Left colon (tissue), 2 donors: ENCODE results near the gene PRM1. TPM values are rescaled to one million over a fixed set of nuclear protein-coding genes. Genes with fewer than 3 reads are reported as not detected.
A peak's percentile ranks its signal among the peaks of the same experiment; 100 is the strongest.

Experiments used
- ATAC-seq: fragments of 200-7000 bp; cut with Tn5 transposase; one replicate; pipeline ENCODE4 v1.9.1; 2020; ENCODE audit warnings: mild to moderate bottlenecking, moderate library complexity
- DNase-seq, 2 donors: peaks; one replicate each; pipeline ENCODE4 v3.0.0-alpha.2; 2020
- intact Hi-C, 2 donors: fragments of 100-400 bp; cut with DNase I in 1 of 2; cut with micrococcal nuclease in 1 of 2; formaldehyde crosslinking; loops; one replicate each; pipeline versions ENCODE4 v1.11.2 to v1.14.0; 2022; cut with DNase I, micrococcal nuclease
- total RNA-seq, 2 donors: library from RNA; stranded (reverse); fragmentation: NEBNext Ultra II Directional; extraction: Animal tissue kit (Norgen Biotek cat#: 25700); gene quantifications; one replicate each; pipeline ENCODE4 v1.2.1, GENCODE V29; 2021
- donor health status: DM: no; HTN: no; CAD: no.
- donor health status: DM: yes; HTN: yes; CAD: no.

Gene PRM1
- total RNA-seq, 2 donors from 2014 or later: not detected

DNA sequence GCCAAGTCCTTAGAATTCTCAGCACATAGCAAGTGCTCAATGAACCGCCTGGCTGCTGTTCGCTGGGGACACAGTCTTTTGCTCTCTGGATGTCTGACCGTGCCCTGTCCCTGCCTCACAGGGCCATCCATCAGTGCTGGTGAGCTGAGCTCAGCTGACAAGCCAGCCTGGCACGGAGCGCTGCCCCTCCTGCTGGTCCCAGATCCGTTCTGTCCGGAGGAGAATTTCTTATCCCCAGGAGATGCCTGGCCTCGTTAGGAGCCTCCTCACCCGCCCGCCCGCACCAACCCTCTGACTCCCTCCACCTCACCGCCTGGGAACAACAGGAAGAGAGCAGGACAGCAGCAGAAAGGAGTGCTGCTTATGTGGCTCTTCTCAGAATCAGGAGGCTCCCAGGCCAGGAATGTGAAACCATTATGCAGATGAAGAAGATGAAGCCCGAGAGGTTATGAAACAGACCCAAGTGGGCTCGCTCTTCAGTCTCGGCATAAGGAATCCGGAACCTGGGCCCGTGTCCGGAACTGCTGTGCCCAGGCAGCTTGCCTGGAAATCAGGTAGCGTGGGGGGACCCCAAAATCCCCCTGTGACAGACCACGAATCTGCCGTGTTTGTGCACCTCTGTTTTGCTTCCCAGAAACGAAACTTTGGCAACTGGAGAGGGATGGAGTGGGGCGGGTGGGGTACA lies 35.3 kb upstream of the PRM1 start:
- intact Hi-C loops: no loop called here
- no peak for DNase-seq
- no peak for ATAC-seq

DNA sequence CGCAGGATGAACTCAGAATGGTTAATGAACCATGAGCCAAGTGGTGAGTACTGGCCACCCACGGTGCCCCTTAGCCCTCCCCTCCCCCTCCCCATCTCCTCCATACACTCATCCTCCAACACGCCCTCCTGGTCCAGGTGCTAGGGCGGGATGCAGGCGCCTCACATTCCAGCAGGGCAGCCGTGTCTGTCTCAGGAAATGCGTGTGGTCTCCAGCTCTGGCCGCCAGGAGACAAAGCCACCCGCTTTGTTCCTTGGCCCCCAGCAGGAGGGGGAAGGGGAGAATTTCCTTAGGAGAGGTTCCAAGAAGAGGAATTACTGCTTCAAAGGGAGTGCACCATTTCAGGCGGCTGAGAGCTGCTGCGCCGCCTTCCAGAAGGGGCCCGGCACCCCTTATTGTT lies 34.4 kb upstream of the PRM1 start:
- no peak for ATAC-seq

DNA sequence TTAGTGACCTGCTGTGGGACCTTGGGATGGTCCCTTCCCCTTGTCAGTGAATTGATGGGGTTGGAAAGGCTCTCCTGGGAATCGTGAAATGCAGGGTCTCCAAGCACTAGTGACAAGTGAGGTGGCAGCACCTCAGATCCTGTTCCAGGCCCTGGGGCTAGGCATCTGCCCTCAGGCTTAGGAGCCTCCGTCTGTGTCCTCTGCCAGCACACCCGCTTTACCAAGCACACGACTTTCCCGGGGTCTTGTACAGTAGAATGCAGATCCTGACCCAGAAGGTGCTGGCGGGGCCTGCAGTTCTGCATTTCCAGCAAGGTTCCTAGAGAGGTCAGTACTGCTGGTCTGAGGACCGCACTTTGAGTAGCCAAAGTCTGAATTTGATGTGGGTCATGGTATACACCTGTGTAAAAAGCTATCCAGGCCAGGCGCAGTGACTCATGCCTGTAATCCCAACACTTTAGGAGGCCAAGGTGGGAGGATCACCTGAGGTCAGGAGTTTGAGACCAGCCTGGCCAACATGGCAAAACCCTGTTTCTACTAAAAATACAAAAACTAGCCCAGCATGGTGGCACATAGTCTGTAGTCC lies 33.3 kb upstream of the PRM1 start:
- no peak for ATAC-seq
- DNase-seq: no peak
- intact Hi-C loops: no loop called here

More for the DNA sequence above, 34.4 kb upstream of the PRM1 start:
- no peak for DNase-seq
- intact Hi-C loops: no loop called here

DNA sequence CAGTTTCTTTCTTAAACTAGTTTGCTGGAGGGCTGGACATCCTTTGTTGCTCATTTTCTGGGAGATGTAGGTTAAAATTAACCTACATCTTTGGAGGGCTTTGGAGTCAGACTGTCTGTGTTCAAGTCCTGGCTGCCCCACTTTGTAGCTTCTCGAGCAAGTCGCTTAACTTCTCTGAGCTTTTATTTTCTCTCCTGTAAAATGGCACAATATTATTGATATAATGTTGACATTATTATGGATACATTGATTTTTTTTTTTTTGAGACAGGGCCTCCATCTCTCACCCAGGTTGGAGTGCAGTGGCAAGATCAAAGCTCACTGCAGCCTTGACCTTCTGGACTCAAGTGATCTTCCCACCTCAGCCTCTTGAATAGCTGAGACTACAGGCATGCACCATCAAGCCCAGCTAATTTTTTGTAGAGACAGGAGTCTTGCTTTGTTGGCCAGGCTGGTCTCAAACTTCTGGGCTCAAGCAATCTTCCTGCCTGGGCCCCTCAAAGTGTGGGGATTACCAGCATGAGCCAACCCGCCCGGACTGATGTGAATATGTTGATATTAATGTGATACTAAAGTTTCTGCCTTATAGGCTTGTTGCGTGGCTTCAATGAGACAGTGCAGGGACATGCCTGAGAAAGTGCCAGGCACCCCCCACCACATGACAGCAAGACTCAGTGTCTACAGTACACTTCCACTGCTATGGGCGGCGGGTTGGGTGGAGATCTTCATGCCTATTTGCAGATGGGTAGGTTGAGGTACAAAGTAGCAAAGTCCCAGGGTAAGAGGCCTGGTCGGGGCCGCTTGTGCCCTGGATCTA lies 32.6 kb upstream of the PRM1 start:
- ATAC-seq: no peak
- DNase-seq: no peak
- intact Hi-C loops: no loop called here

DNA sequence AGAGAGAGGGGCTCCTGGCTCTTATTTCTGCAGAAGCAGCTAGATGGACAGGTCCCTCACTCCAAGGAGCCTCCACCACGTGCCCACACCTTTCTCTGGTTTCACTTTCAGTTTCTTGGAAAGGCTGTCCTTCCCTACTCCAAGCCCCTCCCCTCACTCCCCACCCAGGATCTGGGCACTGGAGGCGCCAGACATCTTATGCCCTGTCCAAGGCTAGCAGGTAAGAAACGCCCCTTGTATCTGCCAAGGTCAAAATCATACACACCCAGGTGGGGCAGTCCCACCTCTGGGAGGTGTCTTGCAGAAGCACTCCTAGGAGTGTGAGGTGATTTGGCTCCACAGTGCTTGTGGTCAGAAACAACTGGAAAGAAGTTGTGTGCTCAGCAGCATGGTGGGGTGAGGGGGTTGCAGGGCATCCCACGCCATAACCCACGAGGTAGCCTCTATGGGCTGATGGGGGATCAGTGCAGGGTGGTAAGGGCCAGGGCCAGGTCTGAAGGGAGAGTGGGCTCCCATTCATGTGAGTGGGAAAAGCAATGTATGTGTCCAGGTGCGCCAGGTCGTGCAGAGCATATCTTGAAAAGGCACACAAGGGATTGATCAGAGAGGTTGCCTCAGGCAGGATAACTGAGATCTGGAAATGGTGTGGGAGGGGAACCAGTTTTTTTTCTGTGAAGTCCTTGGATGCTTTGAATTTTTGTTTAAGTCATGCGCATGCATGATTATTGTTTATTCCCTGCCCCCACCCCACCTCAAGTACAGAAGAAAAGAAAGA lies 31.8 kb upstream of the PRM1 start:
- intact Hi-C loops: no loop called here
- ATAC-seq: peak; percentile 90
- DNase-seq: peak; percentile 66 to 68

DNA sequence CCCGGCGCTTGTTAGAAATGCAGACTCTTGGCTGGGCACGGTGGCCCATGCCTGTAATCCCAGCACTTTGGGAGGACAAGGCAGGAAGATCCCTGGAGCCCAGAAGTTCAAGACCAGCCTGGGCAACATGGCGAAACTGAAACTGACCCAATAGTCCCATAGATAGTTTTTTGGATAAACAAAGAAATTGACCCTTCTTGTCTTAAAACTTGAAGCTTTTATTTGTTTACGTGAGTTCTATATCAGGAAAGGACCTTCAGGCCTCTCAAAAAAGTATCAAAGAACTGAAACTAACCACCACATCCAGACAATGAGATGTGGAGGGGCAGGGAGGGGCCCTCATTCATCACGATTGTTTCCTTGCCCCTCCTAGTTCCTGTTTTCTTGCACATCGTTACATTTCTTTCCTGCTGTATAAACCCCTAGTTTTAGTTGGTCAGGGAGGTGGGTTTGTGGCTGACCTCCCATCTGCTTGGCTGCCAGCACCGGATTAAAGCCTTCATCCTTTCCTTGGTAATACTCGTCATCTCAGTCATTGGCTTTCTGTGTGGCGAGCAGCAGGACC lies 29.9 kb upstream of the PRM1 start:
- intact Hi-C loops: no loop called here
- ATAC-seq (no peak), DNase-seq (no peak)

DNA sequence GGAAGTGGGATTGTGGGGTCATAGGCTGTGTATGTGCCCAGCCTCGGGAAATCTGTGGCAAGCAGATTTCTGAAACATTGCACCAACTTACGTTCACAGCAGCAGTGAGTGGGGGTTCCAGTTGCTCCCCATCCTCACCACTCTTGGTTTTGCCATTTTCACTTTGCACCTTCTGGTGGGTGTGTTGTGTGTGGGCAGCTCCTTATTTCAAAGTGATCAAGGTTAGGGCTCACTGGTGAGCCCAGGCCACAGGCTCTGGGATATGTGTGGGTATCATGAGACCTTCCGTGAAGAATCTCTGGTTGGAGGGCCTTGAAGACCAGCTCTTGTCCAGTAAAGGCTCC lies 29.5 kb upstream of the PRM1 start:
- intact Hi-C loops: no loop called here
- DNase-seq (no peak), ATAC-seq (no peak)

DNA sequence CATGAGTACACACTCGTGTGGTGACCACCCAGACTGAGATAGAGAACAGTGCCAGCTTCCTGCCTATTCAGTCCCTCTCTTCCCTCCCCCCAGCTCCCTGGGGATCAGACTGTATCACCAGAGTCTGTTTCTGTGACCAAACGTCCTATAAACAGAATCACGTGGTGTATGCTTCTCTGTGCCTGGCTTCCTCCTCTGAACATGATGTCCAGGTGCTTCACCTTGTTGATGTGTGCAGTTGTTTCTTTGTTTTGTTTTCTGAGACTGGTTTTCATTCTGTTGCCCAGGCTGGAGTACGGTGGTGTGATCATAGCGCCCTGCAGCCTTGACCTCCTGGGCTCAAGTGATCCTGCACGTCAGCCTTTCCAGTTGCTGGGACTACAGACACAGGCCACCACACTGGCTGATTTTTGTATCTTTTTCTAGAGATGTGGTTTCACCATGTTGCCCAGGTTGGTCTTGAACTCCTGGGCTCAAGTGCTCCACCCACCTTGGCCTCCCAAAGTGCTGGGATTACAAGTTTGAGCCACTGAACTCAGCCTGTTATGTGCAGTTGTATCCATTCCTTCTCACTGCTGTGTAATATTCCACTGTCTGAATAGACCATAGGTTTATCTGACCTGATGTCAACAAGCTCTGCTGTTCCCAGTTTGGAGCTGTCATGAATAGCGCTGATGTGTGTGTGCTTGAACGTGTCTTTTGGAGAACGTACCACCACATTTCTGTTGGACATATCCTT lies 28.9 kb upstream of the PRM1 start:
- no peak for ATAC-seq
- peak in 1 of 2 donors; percentile 43 for DNase-seq
- intact Hi-C loops: no loop called here

DNA sequence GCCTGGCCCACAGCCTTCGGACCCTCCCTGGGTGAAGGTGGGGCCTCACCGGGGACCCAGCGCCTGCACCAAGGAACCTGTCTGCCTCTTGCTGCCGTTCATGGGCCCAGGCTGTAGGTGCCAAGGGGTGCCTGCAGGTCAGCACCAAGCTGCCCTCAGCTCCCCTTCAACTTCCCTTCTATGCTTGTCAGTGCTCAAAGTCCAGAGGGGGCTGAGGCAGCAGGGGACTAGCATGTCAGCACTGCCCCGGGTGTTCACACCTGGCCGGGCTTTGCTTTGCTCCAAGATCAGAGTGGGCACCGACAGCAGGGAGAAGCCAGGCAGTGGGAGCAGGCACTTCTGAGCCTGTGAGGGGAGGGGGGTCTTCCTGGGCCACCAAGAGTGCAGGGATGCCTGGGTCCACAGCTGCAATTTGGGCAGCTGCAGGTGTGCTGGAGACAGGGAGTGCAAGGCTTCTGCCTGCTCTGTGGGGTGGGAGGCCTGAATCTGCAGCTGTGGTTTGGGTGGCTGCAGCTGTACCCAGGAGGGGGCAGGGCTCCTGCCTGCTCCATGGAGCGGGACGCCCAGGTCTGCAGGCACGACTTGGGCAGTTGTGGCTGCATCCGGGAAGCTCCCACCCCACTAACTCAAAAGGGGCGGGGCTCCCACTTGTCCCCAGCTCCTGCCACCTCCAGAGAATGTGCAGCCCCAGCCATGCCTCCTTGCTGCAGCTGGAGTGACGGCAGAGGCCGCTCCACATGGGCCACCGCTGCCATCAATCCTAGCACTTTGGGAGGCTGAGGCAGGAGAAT lies 27.6 kb upstream of the PRM1 start:
- DNase-seq (no peak), ATAC-seq (no peak)
- intact Hi-C loops: no loop called here

DNA sequence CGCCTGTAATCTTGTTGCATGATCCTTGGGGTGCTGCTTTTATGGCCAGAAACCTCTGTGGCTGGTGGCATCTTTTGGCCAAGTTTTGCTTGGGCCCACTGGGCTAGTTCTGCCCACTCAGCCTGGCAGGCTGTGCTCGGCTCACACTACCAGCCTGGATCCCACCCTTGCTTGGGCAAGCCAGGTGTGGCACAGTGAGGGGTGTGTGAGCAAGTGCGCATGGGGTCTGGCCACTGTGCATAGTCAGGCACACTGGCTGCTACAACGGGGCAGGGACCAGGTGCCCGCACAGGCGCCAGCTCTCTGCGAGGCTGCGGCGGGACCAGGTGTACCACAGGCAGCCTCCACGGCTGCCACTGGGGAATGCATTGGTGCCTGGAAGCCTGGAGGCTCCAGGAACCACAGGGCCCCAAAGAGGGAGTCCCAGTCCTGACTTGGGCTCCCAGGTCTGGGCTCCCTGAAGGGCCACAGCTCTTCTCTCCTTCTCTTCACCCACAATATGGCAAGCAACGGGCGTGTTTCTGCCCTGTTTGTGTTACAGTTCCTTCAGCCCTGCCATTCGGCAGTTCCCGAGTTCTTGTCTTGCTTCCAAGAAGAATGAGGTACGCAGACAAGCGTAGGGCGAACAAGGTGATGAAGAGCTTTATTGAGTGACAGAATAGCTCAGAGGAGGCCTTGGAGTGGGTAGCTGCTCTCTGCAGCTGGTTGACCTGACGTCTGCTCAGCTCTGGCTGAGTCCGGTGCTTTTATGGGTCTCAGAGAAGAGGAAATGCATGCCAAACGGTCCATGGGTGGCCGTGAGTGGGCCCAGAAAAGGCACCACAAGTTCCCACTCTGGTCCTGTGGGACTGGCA lies 26.7 kb upstream of the PRM1 start:
- intact Hi-C loops: no loop called here
- ATAC-seq (no peak), DNase-seq (no peak)

DNA sequence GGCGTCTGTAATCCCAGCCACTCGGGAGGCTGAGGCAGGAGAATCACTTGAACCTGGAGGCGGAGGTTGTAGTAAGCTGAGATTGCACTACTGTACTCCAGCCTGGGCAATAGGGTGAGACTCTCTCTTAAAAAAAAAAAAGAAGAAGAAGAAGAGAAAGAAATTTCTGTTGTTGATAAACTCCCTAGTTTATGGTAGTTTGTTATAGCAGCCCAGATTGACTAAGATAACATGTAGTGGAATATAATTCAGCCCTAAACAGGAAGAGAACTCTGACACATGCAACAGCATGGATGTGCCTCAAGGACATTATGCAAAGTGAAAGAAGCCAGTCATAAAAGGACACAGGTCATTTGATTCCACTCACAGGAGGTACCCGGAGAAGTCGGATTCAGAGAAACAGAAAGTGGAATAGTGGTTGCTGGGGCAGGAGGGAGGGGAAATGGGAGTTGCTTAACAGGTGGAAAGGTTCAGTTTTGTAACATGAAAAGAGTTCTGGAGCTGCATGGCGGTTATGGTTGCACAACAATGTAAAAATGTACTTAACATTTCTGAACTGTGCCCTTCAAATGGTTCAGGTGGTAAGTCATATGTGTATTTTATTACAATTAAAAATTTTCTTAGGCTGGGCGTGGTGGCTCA lies 26.0 kb upstream of the PRM1 start:
- intact Hi-C loops: no loop called here
- ATAC-seq (peak; percentile 84), DNase-seq (no peak)

DNA sequence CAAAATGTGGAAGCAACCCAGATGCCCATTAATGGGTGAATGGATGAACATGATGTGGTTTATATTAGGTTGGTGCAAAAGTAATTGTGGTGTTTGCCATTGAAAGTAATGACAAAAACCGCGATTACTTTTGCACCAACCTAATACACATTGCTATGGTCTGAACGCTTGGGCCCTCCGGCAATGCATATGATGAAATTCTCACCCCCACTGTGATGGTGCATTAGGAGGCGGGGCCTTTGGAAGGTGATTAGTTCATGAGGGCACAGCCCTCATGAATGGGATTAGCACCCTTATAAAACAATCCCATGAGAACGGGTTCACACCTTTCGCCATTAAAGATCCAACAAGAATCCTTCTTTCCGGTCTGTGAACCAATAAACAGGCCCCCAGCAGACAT lies 25.3 kb upstream of the PRM1 start:
- ATAC-seq (no peak), DNase-seq (no peak)
- intact Hi-C loops: no loop called here

DNA sequence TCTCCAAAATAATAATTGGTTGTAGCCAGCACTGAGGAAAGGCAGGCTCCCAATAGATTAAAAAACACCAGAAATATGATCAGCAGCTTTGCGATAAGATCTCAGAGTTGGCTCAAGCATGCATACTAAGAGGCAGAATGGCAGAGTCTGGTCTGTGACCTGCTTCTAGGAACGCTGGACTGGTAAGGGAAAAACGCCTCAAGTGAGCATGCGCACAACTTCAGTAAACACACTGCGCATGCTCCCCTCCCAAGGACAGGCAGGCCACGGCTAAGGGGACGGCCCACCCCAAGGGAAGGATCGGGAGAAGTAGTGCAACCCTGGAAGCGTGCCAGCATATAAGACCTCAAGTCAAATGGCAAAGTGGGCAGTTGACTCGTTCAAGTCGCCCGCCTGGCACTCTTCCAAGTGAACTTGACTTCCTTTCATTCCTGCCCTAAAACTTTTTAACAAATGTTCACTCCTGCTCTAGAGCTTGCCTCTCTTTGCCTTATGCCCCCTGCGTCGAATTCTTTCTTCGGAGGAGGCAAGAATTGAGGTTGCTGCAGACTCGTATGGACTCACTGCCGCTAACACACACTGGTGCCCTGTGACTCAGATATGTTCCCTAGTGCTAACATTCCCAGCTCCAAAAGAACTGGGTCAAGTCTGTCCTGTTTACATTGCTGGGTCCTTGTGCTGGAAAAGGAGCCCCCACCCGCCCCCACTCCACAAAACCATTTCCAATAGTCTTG lies 22.4 kb upstream of the PRM1 start:
- intact Hi-C loops: no loop called here

DNA sequence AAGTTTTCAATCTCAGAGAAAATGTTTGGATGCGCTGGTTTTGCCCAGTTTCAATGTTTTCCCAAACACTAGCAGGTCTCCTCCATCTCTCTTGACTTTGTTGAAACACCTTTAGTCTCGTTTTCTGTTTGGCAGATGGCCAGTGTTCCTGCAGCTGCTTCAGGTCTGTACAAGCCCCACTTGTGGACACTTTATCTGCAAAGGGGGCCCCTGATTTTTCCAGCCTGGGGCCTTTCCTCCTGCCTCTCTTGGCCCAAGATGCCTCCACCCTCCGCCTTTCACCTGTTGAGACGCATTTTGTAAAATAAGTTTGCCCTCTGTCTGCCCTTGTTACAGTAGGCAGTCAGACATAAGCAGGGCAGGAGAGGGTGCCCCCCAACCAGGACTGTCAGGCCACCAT lies 21.8 kb upstream of the PRM1 start:
- no peak for DNase-seq
- ATAC-seq: no peak
- intact Hi-C loops: no loop called here

More for the DNA sequence above, 22.4 kb upstream of the PRM1 start:
- ATAC-seq (no peak), DNase-seq (no peak)

DNA sequence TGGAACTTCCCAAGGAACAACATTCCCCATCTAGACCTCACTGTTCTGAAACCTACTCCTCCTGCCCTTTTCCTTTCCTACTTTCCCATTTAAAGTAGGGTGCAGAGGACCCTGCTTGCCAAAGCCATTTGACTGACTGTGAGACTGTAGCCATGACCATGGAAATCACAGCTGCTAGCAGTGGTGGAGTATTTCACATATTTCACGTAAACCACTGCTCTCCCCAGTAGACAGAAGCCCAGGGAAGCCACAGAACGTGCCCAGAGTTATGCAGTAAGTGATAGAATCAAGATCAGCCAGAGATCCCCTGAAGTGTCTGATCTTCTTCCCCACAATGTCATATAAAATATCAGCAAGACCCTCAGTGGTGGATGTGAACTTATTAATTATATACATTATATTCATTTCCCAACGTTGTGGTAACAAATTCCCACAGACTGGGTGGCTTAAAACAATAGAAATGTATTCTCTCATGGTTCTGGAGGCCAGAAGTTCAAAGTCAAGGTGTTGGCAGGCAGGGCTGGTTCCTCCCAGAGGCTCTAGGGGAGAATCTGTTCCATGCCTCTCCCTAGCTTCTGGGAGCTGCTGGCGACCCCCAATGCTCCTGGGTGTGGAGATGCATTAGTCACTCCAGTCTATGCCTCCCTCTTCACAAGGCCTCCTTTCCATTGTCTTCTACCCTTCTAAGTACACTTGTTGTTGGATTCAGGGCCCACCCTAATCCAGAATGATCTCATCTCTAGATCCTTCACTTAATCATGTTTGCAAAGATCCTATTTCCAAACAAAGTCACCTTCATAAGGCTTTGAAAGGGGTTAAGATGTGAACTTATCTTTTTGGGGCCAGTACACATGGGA lies 20.7 kb upstream of the PRM1 start:
- intact Hi-C loops: no loop called here
- ATAC-seq: no peak
- DNase-seq: no peak
